HCT116 (cell line): ENCODE measurements around the gene C9orf72. TPM values are rescaled to one million over a fixed set of nuclear protein-coding genes. Genes with fewer than 3 reads are reported as not detected.

Source experiments
- ATAC-seq: fragments of 200-7000 bp; cut with Tn5 transposase; 2 replicates; pipeline ENCODE4 v1.9.1; 2020; ENCODE audit warnings: mild to moderate bottlenecking, moderate library complexity
- BruUV-seq: library from RNA; stranded (reverse); fragments of 400-500 nt; replicated peaks from 2 replicates; lab custom pipeline; 2021; lab: Mats Ljungman, UMichigan
- CTCF ChIA-PET: fragments of 300-600 bp; sonication (Branson Sonifier 250); formaldehyde crosslinking; loops from one replicate; lab custom pipeline; 2021; ENCODE audit warnings: antibody characterized with exemption; lab: Charles Lee
- POLR2A ChIA-PET: fragments of 300-600, 350-600 bp; sonication (Branson Sonifier 250); formaldehyde crosslinking; loops from one replicate; lab custom pipeline; 2021; ENCODE audit warnings: antibody characterized with exemption; lab: Charles Lee
- RAD21 ChIA-PET, 2 experiments: fragments of 300-600 bp; sonication (Branson Sonifier 250); formaldehyde crosslinking; loops; one replicate each; lab custom pipeline; 2023; ENCODE audit warnings: low total read pairs in 2 of 2; ENCODE audit not compliant: uncharacterized antibody in 2 of 2, unreplicated experiment in 2 of 2, low non-redundant PET in 1 of 2; lab: Charles Lee
- DNase-seq: peaks from one replicate; pipeline ENCODE4 v3.0.0-alpha.2; 2010; ENCODE audit warnings: low read depth, low spot score
- H2AFZ ChIP-seq: fragments of 200-600 bp; shearing (Covaris generic), sonication (generic); 2 replicates; pipeline ENCODE4 v1.6.1; 2017; ENCODE audit warnings: low read depth, mixed run types, mixed read lengths, antibody characterized with exemption, low read length; ENCODE audit not compliant: poor library complexity, severe bottlenecking
- H3K27ac ChIP-seq: 2 replicates; pipeline ENCODE4 v1.5.1; 2012; ENCODE audit warnings: low read depth, low read length
- H3K27me3 ChIP-seq: fragments of 200-600 bp; sonication (generic); 2 replicates; pipeline ENCODE4 v1.6.1; 2016; ENCODE audit warnings: mixed run types, low read length, mixed read lengths; ENCODE audit not compliant: insufficient read depth
- H3K36me3 ChIP-seq, 2 experiments: fragments of 200-500 bp in 1 of 2; fragments of 200-600 bp in 1 of 2; sonication (Bioruptor generic) in 1 of 2; sonication (generic) in 1 of 2; 2 replicates each; pipeline versions ENCODE4 v1.5.1 to v1.6.1; 2014 to 2016; ENCODE audit warnings: low read length in 2 of 2, inconsistent platforms in 1 of 2, mixed read lengths in 1 of 2, mixed run types in 1 of 2; ENCODE audit not compliant: insufficient read depth in 2 of 2, control insufficient read depth in 1 of 2
- H3K4me1 ChIP-seq, 2 experiments: fragments of 200-600 bp in 1 of 2; sonication (generic) in 1 of 2; 2 replicates each; pipeline versions ENCODE4 v1.5.1 to v1.6.1; 2012 to 2017; ENCODE audit warnings: low read length in 2 of 2, inconsistent platforms in 1 of 2, mild to moderate bottlenecking in 1 of 2, mixed read lengths in 1 of 2, mixed run types in 1 of 2, moderate library complexity in 1 of 2; ENCODE audit not compliant: insufficient read depth in 2 of 2, control insufficient read depth in 1 of 2
- H3K4me2 ChIP-seq: fragments of 200-600 bp; sonication (generic); 2 replicates; pipeline ENCODE4 v1.6.1; 2017; ENCODE audit warnings: mixed run types, low read length, mixed read lengths
- H3K4me3 ChIP-seq, 2 experiments: fragments of 200-600 bp in 1 of 2; sonication (generic) in 1 of 2; replicated peaks in 1 of 2; 2 replicates each; pipeline ENCODE4 v1.5.1; 2011 to 2016; ENCODE audit warnings: low read length in 2 of 2, control low read depth in 1 of 2, low read depth in 1 of 2, mild to moderate bottlenecking in 1 of 2, mixed read lengths in 1 of 2, mixed run types in 1 of 2
- H3K79me2 ChIP-seq: fragments of 200-600 bp; sonication (generic); 2 replicates; pipeline ENCODE4 v1.6.1; 2017; ENCODE audit warnings: mild to moderate bottlenecking, mixed run types, low read length, moderate library complexity, mixed read lengths; ENCODE audit not compliant: insufficient read depth
- H3K9ac ChIP-seq: fragments of 200-600 bp; sonication (generic); 2 replicates; pipeline ENCODE4 v1.6.1; 2016; ENCODE audit warnings: low read length, mixed read lengths
- H3K9me2 ChIP-seq: fragments of 200-600 bp; sonication (generic), shearing (Covaris generic); 2 replicates; pipeline ENCODE4 v1.6.1; 2017; ENCODE audit warnings: mixed run types, mild to moderate bottlenecking, moderate library complexity; ENCODE audit not compliant: insufficient read depth
- H3K9me3 ChIP-seq, 2 experiments: fragments of 200-500 bp in 1 of 2; fragments of 200-600 bp in 1 of 2; sonication (Bioruptor generic) in 1 of 2; sonication (generic) in 1 of 2; 2 replicates each; pipeline ENCODE4 v1.6.1; 2014 to 2017; ENCODE audit warnings: low read length in 2 of 2, mixed read lengths in 2 of 2, inconsistent platforms in 1 of 2, low read depth in 1 of 2, mild to moderate bottlenecking in 1 of 2, mixed run types in 1 of 2, moderate library complexity in 1 of 2; ENCODE audit not compliant: control insufficient read depth in 1 of 2, insufficient read depth in 1 of 2
- H4K20me1 ChIP-seq: fragments of 200-600 bp; sonication (generic), shearing (Covaris generic); 2 replicates; pipeline ENCODE4 v1.6.1; 2017; ENCODE audit warnings: mixed run types, mild to moderate bottlenecking, moderate library complexity; ENCODE audit not compliant: insufficient read depth
- EZH2 ChIP-seq: fragments of 200-600 bp; sonication (generic); IDR thresholded peaks from 2 replicates; pipeline ENCODE4 v1.6.1; 2017; ENCODE audit warnings: antibody characterized with exemption, mixed run types
- FOSL1 ChIP-seq: IDR thresholded peaks from 2 replicates; pipeline ENCODE4 v1.6.1; 2012; ENCODE audit warnings: low read depth
- RAD21 ChIP-seq: IDR thresholded peaks from 2 replicates; pipeline ENCODE4 v1.6.1; 2012; ENCODE audit warnings: low read depth, mild to moderate bottlenecking
- SRF ChIP-seq: IDR thresholded peaks from 2 replicates; pipeline ENCODE4 v1.6.1; 2012; ENCODE audit warnings: low read depth
- TCF7L2 ChIP-seq: IDR thresholded peaks from 2 replicates; pipeline ENCODE4 v1.7.0; 2011; ENCODE audit warnings: borderline replicate concordance, inconsistent platforms; ENCODE audit not compliant: insufficient read depth, insufficient read length; ENCODE audit errors: extremely low read depth
- ZNF274 ChIP-seq: fragments of 200-500 bp; sonication (Bioruptor generic); IDR thresholded peaks from 2 replicates; pipeline ENCODE4 v1.6.1; 2014; ENCODE audit warnings: mild to moderate bottlenecking, low read depth, low read length, inconsistent platforms
- intact Hi-C: fragments of 100-400 bp; cut with micrococcal nuclease; formaldehyde crosslinking; loops from 2 replicates; pipeline ENCODE4 v1.10.0; 2022
- total RNA-seq: library from RNA; stranded (reverse); gene quantifications from one replicate; pipeline ENCODE4 v1.2.1, GENCODE V29; 2021; ENCODE audit not compliant: unreplicated experiment
- TF ChIP-seq, protein P1 (sequence below): IDR thresholded peaks from 2 replicates; pipeline ENCODE4 v1.6.1; 2012
- TF ChIP-seq, protein P2 (sequence below): IDR thresholded peaks from 2 replicates; pipeline ENCODE4 v1.6.1; 2012; ENCODE audit warnings: low read depth
- TF ChIP-seq, protein P3 (sequence below): IDR thresholded peaks from 2 replicates; pipeline ENCODE4 v1.6.1; 2012

C9orf72 gene
- total RNA-seq, 1 experiment from 2014 or later: 12.0 TPM

DNA sequence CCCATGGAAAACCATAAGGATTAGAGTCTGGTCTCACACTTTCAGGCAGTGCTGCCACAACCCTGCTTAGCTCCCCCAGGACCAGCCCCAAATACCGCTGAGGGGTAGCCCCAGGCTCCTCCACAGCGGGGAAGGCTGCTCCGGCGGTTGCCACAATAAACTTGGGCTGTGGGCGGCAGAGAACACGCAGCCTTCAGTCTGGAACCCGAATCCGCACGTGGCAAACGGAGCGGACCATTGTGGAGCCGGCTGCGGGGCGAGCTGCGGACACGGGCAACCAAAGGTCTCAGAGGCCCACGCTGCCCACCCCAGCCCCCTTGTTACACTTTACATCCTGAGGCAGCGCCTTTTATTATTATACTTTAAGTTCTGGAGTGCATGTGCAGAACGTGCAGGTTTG is 37.3 kb upstream of the C9orf72 start:
- BruUV-seq: no TSS peak
- H3K9me2 ChIP-seq: no peaks in the 10 kb centered on the region
- H3K4me2 ChIP-seq: no peak overlapping the region
- ChIA-PET RAD21 (no interaction called here), CTCF (interaction anchor here (1.2 kb wide), 1 partner anchor 278 kb away, joined by 3 read pairs; no protein-coding TSS in a partner anchor), POLR2A (no interaction called here)
- TF ChIP-seq SRF: no peak
- TF ChIP-seq, protein P1, sequence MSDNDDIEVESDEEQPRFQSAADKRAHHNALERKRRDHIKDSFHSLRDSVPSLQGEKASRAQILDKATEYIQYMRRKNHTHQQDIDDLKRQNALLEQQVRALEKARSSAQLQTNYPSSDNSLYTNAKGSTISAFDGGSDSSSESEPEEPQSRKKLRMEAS: no peak
- no peak for TF ChIP-seq RAD21
- TF ChIP-seq, protein P2, sequence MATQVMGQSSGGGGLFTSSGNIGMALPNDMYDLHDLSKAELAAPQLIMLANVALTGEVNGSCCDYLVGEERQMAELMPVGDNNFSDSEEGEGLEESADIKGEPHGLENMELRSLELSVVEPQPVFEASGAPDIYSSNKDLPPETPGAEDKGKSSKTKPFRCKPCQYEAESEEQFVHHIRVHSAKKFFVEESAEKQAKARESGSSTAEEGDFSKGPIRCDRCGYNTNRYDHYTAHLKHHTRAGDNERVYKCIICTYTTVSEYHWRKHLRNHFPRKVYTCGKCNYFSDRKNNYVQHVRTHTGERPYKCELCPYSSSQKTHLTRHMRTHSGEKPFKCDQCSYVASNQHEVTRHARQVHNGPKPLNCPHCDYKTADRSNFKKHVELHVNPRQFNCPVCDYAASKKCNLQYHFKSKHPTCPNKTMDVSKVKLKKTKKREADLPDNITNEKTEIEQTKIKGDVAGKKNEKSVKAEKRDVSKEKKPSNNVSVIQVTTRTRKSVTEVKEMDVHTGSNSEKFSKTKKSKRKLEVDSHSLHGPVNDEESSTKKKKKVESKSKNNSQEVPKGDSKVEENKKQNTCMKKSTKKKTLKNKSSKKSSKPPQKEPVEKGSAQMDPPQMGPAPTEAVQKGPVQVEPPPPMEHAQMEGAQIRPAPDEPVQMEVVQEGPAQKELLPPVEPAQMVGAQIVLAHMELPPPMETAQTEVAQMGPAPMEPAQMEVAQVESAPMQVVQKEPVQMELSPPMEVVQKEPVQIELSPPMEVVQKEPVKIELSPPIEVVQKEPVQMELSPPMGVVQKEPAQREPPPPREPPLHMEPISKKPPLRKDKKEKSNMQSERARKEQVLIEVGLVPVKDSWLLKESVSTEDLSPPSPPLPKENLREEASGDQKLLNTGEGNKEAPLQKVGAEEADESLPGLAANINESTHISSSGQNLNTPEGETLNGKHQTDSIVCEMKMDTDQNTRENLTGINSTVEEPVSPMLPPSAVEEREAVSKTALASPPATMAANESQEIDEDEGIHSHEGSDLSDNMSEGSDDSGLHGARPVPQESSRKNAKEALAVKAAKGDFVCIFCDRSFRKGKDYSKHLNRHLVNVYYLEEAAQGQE: no peak
- TF ChIP-seq, protein P3, sequence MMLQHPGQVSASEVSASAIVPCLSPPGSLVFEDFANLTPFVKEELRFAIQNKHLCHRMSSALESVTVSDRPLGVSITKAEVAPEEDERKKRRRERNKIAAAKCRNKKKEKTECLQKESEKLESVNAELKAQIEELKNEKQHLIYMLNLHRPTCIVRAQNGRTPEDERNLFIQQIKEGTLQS: no peak
- TF ChIP-seq FOSL1: no peak
- TF ChIP-seq EZH2: no peak
- TF ChIP-seq TCF7L2: no peak
- no peak for TF ChIP-seq ZNF274
- H3K4me3 ChIP-seq: no peak overlapping the region
- DNase-seq (no peak), ATAC-seq (no peak)
- no peak overlapping the region for H2AFZ ChIP-seq
- H3K9me3 ChIP-seq: no peaks in the 10 kb centered on the region
- H3K27ac ChIP-seq: no peak overlapping the region
- no peaks in the 10 kb centered on the region for H3K79me2 ChIP-seq
- peaks cover 10% of the 10 kb centered on the region; the same call in 1 of the 2 replicates for H3K27me3 ChIP-seq
- intact Hi-C loops: no loop called here
- no peaks in the 10 kb centered on the region for H3K4me1 ChIP-seq
- no peaks in the 10 kb centered on the region for H3K36me3 ChIP-seq
- no peak overlapping the region for H3K9ac ChIP-seq
- H4K20me1 ChIP-seq: no peaks in the 10 kb centered on the region
